ENCODE data around the gene PRELID3B.

PRELID3B gene

GRCh38 chr20:59064214-59064722 lies 21.7 kb upstream of the PRELID3B start:
- no peaks in the 10 kb centered on the region for H3K9me2 ChIP-seq (ENCODE audit: low read depth, low read length)
- no peak overlapping the region for H2AFZ ChIP-seq (ENCODE audit: low read length)
- H4K20me1 ChIP-seq (ENCODE audit: insufficient read depth, low read length), result no peaks in the 10 kb centered on the region
- H3K36me3 ChIP-seq (ENCODE audit: insufficient read depth, low read length), result no peaks in the 10 kb centered on the region
- no peaks in the 10 kb centered on the region for H3K27me3 ChIP-seq (ENCODE audit: insufficient read depth, low read length)
- no peaks in the 10 kb centered on the region for H3K9me3 ChIP-seq (ENCODE audit: low read length)
- no peak overlapping the region for H3K4me3 ChIP-seq (ENCODE audit: low read depth, low read length, poor library complexity, severe bottlenecking)
- H3K4me1 ChIP-seq (ENCODE audit: insufficient read depth, low read length, severe bottlenecking), result no peaks in the 10 kb centered on the region
- no peak overlapping the region for H3K27ac ChIP-seq (ENCODE audit: low read depth, low read length, poor library complexity, severe bottlenecking)
- TF ChIP-seq CTCF (IDR thresholded peaks at IDR 0.05; ENCODE audit: low read length) (no peak), EZH2 (IDR thresholded peaks at IDR 0.05; ENCODE audit: borderline replicate concordance, low read length) (no peak)
- H3K9ac ChIP-seq (ENCODE audit: low read length), result no peak overlapping the region
- no peaks in the 10 kb centered on the region for H3F3A ChIP-seq (ENCODE audit: insufficient read depth, low read length)
- no peaks in the 10 kb centered on the region for H3K79me2 ChIP-seq (ENCODE audit: insufficient read depth, low read length)
- no peak overlapping the region for H3K4me2 ChIP-seq (ENCODE audit: low read length)

GRCh38 chr20:59063358-59064213 lies 21.0 kb upstream of the PRELID3B start:
- Histone ChIP-seq H3K36me3 (ENCODE audit: insufficient read depth, low read length) (no peaks in the 10 kb centered on the region), H3K4me2 (ENCODE audit: low read length) (no peak overlapping the region), H3K79me2 (ENCODE audit: insufficient read depth, low read length) (no peaks in the 10 kb centered on the region), H4K20me1 (ENCODE audit: insufficient read depth, low read length) (no peaks in the 10 kb centered on the region), H3F3A (ENCODE audit: insufficient read depth, low read length) (no peaks in the 10 kb centered on the region), H2AFZ (ENCODE audit: low read length) (no peak overlapping the region), H3K9me2 (ENCODE audit: low read depth, low read length) (no peaks in the 10 kb centered on the region), H3K27me3 (ENCODE audit: insufficient read depth, low read length) (no peaks in the 10 kb centered on the region), H3K27ac (ENCODE audit: low read depth, low read length, poor library complexity, severe bottlenecking) (no peak overlapping the region), H3K9me3 (ENCODE audit: low read length) (no peaks in the 10 kb centered on the region), H3K4me3 (ENCODE audit: low read depth, low read length, poor library complexity, severe bottlenecking) (no peak overlapping the region), H3K4me1 (ENCODE audit: insufficient read depth, low read length, severe bottlenecking) (no peaks in the 10 kb centered on the region), H3K9ac (ENCODE audit: low read length) (no peak overlapping the region)
- TF ChIP-seq CTCF (IDR thresholded peaks at IDR 0.05; ENCODE audit: low read length) (no peak), EZH2 (IDR thresholded peaks at IDR 0.05; ENCODE audit: borderline replicate concordance, low read length) (no peak)

- no peaks in the 10 kb centered on the region for H4K20me1 ChIP-seq (ENCODE audit: insufficient read depth, low read length)
- no peaks in the 10 kb centered on the region for H3K9me2 ChIP-seq (ENCODE audit: low read depth, low read length)
- H3K4me2 ChIP-seq (ENCODE audit: low read length), result no peak overlapping the region
- no peak overlapping the region for H3K9ac ChIP-seq (ENCODE audit: low read length)
- no peak overlapping the region for H3K27ac ChIP-seq (ENCODE audit: low read depth, low read length, poor library complexity, severe bottlenecking)
- no peaks in the 10 kb centered on the region for H3K4me1 ChIP-seq (ENCODE audit: insufficient read depth, low read length, severe bottlenecking)
- no peak for TF ChIP-seq EZH2 (IDR thresholded peaks at IDR 0.05; ENCODE audit: borderline replicate concordance, low read length)
- TF ChIP-seq CTCF (IDR thresholded peaks at IDR 0.05; ENCODE audit: low read length), result no peak
- no peaks in the 10 kb centered on the region for H3K9me3 ChIP-seq (ENCODE audit: low read length)
- H3K79me2 ChIP-seq (ENCODE audit: insufficient read depth, low read length), result no peaks in the 10 kb centered on the region
- H3K4me3 ChIP-seq (ENCODE audit: low read depth, low read length, poor library complexity, severe bottlenecking), result no peak overlapping the region
- no peaks in the 10 kb centered on the region for H3K36me3 ChIP-seq (ENCODE audit: insufficient read depth, low read length)
- no peak overlapping the region for H2AFZ ChIP-seq (ENCODE audit: low read length)
- H3F3A ChIP-seq (ENCODE audit: insufficient read depth, low read length), result no peaks in the 10 kb centered on the region
- no peaks in the 10 kb centered on the region for H3K27me3 ChIP-seq (ENCODE audit: insufficient read depth, low read length)
Observed at GRCh38 chr20:59062081-59062480, 19.5 kb upstream of the PRELID3B start.
